ENCODE data around the gene RIOX2. TPM values are rescaled to one million over a fixed set of nuclear protein-coding genes. Genes with fewer than 3 reads are reported as not detected.
A peak's percentile ranks its signal among the peaks of the same experiment; 100 is the strongest.

The RIOX2 gene
- total RNA-seq, 2 donors from 2014 or later: 22.1 to 32.3 TPM

DNA sequence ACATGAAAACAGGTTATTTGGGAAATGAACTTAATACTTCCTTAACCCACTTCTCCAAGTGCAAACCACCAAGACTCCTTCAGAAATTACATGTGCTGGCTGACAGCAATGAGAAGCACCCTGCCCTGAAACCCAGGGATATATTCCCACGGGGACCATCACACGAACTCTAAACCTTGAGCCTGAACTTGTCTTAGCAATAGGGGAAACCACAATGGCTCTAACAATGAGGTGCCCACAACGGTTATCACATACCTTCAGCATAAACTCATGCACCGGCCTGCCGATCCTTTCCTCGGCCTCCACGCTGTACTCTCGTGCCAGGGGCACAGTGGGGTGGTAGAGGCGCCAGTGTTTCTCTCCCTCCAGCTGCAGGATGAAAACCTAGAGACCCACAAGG lies 13.4 kb downstream of the RIOX2 start:
- TF ChIP-seq POLR2A (IDR thresholded peaks at IDR 0.05) (no peak), CTCF (IDR thresholded peaks at IDR 0.05) (no peak)
- WGBS, 2 donors: 92 to 95% methylated on average over 9 of the region's 9 CpGs
- Histone ChIP-seq H3K36me3 (replicated peaks in 1 of 2; ENCODE audit: insufficient read depth in 1 of 2, low read depth in 2 of 2) (peaks cover 0 to 8% of the 10 kb centered on the region in 2 donors), H3K27me3 (no peaks in the 10 kb centered on the region), H3K4me1 (peaks cover 20% of the 10 kb centered on the region), H3K9me3 (no peaks in the 10 kb centered on the region), H3K4me3 (no peak overlapping the region), H3K27ac (no peak overlapping the region)
- intact Hi-C loops (cut with DNase I): no loop called here
- DNase-seq (no peak), ATAC-seq (no peak)

GRCh38 chr3:97958396-97958795 lies 13.8 kb downstream of the RIOX2 start:
- Histone ChIP-seq H3K27me3 (no peaks in the 10 kb centered on the region), H3K4me1 (peaks cover 16% of the 10 kb centered on the region), H3K4me3 (no peak overlapping the region), H3K27ac (no peak overlapping the region), H3K9me3 (no peaks in the 10 kb centered on the region), H3K36me3 (replicated peaks in 1 of 2; ENCODE audit: insufficient read depth in 1 of 2, low read depth in 2 of 2) (peaks cover 0 to 8% of the 10 kb centered on the region in 2 donors)
- 91 to 94% methylated on average over 2 of the region's 2 CpGs for WGBS, 2 donors
- no peak for TF ChIP-seq POLR2A (IDR thresholded peaks at IDR 0.05)
- no peak for TF ChIP-seq CTCF (IDR thresholded peaks at IDR 0.05)
- DNase-seq (no peak), ATAC-seq (no peak)
- intact Hi-C loops (cut with DNase I): no loop called here

DNA sequence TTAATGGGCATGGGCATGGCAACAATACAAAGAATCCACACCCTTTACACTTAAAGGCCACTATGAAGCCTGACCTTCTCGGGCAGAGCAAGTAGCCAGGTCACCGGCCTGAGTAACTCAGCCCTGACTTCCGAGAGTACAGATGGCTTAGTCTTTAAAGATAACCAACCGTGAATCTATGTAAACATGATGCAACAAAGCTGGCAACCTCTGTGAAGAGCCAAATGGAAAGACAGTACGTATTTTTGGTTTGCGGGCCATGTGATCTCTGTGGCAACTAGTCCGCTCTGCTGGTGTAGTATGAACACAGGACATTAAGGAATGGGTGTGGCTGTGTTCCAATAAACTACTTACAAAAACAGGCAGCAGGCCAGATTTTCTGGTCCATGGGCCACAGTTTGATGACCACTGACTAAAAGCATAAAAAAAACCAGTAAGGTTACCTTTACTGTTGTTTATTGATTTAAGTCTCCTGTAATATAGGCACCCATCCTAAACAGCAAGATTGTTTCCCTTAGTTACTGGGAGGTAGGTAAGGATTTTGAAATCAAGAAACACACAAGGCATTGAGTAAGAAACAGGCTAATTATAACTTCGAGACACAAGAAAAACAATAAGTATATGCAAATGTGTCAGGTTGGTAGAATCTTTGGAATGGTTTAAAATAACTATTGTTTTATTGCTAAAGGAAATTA lies 14.5 kb downstream of the RIOX2 start:
- WGBS, 2 donors: 80 to 87% methylated on average over 8 of the region's 8 CpGs
- H3K27me3 ChIP-seq: no peaks in the 10 kb centered on the region
- TF ChIP-seq CTCF (IDR thresholded peaks at IDR 0.05): no peak
- H3K27ac ChIP-seq: no peak overlapping the region
- no peaks in the 10 kb centered on the region for H3K9me3 ChIP-seq
- intact Hi-C loops (cut with DNase I): no loop called here
- H3K4me3 ChIP-seq: no peak overlapping the region
- ATAC-seq (peak; percentile 39), DNase-seq (peak in 2 of 4 donors; percentile 28)
- peaks cover 0 to 8% of the 10 kb centered on the region in 2 donors for H3K36me3 ChIP-seq (replicated peaks in 1 of 2; ENCODE audit: insufficient read depth in 1 of 2, low read depth in 2 of 2)
- H3K4me1 ChIP-seq: peaks cover 13% of the 10 kb centered on the region

GRCh38 chr3:97956051-97956450 lies 16.2 kb downstream of the RIOX2 start:
- Histone ChIP-seq H3K27me3 (no peaks in the 10 kb centered on the region), H3K27ac (no peak overlapping the region), H3K9me3 (no peaks in the 10 kb centered on the region), H3K4me1 (peaks cover 2% of the 10 kb centered on the region), H3K4me3 (no peak overlapping the region), H3K36me3 (replicated peaks in 1 of 2; ENCODE audit: insufficient read depth in 1 of 2, low read depth in 2 of 2) (peaks cover 0 to 9% of the 10 kb centered on the region in 2 donors)
- intact Hi-C loops (cut with DNase I): no loop called here
- DNase-seq (no peak), ATAC-seq (no peak)
- TF ChIP-seq POLR2A (IDR thresholded peaks at IDR 0.05) (no peak), CTCF (IDR thresholded peaks at IDR 0.05) (no peak)
- 77 to 81% methylated on average over 3 of the region's 3 CpGs for WGBS, 2 donors

- Histone ChIP-seq H3K27me3 (no peaks in the 10 kb centered on the region), H3K4me3 (no peak overlapping the region), H3K9me3 (no peaks in the 10 kb centered on the region), H3K4me1 (no peaks in the 10 kb centered on the region), H3K27ac (no peak overlapping the region), H3K36me3 (replicated peaks in 1 of 2; ENCODE audit: insufficient read depth in 1 of 2, low read depth in 2 of 2) (peaks cover 0 to 19% of the 10 kb centered on the region in 2 donors)
- ATAC-seq: no peak
- WGBS, 2 donors: 83 to 86% methylated on average over 9 of the region's 9 CpGs
- TF ChIP-seq POLR2A (IDR thresholded peaks at IDR 0.05): no peak
- no peak for TF ChIP-seq CTCF (IDR thresholded peaks at IDR 0.05)
- no peak for DNase-seq
- intact Hi-C loops (cut with DNase I): no loop called here
These were observed 17.9 kb downstream of the RIOX2 start for GRCh38 chr3:97954228-97954827.
